Activated CD4-positive, CD25-positive, alpha-beta regulatory T cell treated with anti-CD3 and anti-CD28 coated beads, Interleukin-2, amount 50 U/mL, for 72 hours (primary cell): ENCODE measurements around the gene DMD.
"Not testable (repeated sequence)": the region's sequence is repeated elsewhere in the genome, so short reads cannot be mapped to it uniquely, and the experiment has no call there.

ENCODE experiments used
- DNase-seq: peaks from one replicate; pipeline ENCODE4 v3.0.0; 2021

DMD gene

DNA sequence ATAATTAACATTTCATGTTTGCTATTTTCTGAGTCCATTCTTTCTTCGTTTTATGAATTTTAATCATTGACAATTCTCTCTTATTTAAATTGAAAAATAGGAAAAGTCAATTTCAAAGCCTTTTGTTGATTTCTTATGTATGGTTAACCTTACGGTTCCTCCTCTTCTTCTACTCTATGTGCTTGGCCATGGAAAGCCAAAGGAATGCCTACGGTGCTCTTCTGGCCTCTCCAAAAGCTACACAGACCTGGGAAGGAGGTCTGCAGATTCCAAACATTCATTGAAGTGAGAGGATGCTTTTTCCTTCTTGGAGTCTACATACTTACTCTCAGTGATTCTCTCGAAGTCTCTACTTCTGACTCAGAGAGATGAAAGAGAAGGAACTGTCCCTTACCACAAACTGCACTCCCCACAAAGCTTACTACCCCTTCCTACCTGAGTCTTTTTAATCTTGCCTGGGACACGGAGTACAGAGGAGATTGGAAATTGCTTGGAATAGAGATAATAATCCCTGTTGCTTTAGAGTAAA lies 1276.4 kb downstream of the DMD start:
- DNase-seq = no peak

GRCh38 chrX:31934015-31934414 lies 1277.3 kb downstream of the DMD start:
- DNase-seq = no peak

DNA sequence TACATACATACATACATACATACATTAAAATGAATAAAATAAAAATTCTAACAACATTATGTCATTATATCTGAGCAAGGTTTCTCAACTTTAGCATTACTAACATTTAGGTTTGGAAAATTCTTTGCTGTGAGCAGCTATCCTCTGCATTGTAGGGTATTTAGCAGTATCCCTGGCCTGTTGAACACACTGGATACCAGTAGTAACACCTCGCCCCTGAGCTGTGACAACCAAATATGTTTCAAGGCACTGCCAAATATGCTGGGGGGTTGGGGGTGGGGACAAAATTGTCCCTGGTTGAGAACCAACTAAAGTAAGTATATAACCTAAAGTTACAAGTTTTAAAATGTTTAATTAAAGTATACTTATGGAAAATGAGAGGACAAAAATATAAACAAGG lies 1278.6 kb downstream of the DMD start:
- no peak for DNase-seq

DNA sequence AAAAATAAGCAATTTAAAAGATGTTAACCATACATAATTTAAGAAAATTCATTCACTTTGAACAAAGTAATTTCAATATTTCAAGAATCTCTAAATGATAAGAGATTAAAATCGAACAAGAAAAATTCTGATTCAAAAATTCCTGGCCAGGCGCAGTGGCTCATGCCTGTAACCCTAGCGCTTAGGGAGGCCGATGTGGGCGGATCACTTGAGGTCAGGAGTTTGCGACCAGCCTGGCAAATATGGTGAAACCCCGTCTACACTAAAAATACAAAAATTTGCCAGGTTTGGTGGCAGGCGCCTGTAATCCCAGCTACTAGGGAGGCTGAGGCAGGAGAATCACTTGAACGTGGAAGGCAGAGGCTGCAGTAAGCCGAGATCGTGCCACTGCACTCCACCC lies 1279.0 kb downstream of the DMD start:
- DNase-seq = not testable (repeated sequence)

GRCh38 chrX:31931225-31931624 lies 1280.1 kb downstream of the DMD start:
- DNase-seq = no peak

- no peak for DNase-seq
Observed at GRCh38 chrX:31929366-31929765, 1282.0 kb downstream of the DMD start.

GRCh38 chrX:31921236-31921635 lies 1290.1 kb downstream of the DMD start:
- no peak for DNase-seq

GRCh38 chrX:31909850-31910572 lies 1301.3 kb downstream of the DMD start:
- no peak for DNase-seq

DNA sequence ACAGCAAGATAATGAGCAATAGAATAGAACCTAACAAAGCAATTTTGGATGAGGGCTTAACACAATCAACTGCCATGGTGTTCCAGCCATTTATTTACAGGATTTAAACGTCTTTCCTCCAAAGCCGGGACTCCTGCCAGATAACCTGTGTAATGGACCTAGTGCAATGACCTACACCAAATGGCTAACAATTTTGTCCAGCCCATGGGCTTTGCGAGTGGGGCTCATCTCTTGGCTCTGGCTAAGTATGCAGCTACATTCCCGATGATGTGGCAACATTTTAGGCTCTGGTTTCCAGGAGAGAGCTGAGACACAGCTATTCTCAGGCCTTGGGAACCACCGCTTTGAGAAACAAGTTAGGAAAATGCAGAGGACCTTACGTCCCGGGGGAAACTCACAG lies 1317.2 kb downstream of the DMD start:
- DNase-seq = no peak

DNA sequence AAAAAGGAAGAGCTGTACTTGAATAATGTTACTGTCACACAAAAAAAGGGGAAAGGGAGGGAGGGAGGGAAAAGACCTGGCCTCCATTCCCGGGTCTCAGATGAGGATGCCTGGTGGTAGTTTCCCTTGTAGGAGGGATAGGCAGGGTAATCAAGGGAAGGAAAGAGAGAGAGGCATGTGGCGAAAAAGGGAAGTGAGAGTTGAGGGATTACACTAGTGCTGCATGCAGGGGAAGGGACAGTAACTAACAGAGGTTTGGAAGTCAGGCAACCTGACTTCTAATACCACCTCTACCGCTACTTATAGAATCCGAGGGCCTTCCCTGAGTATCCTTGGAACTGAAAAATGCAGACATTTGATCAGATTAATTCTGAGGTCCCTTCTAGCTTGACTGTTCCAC lies 1317.8 kb downstream of the DMD start:
- DNase-seq = no peak

GRCh38 chrX:31889088-31889487 lies 1322.3 kb downstream of the DMD start:
- DNase-seq = no peak

DNA sequence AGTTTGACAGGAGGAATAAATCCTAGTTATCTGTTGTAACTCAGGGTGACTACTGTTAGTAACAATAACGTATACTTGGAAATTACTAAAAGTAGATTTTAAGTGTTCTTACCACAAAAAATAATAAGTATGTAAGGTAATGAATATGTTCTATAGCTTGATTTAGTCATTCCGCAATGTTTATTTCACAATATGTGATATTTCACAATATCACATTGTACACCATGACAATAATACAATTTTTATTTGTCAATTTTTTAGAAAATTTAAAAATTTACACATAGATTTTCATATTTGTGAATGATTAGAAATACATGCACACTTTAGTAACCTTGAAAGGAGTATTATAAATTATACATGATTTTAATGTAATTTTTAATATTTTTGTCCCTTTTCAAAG lies 1326.8 kb downstream of the DMD start:
- DNase-seq = no peak

- DNase-seq = no peak
Observed at GRCh38 chrX:31872007-31872406, 1339.3 kb downstream of the DMD start.

DNA sequence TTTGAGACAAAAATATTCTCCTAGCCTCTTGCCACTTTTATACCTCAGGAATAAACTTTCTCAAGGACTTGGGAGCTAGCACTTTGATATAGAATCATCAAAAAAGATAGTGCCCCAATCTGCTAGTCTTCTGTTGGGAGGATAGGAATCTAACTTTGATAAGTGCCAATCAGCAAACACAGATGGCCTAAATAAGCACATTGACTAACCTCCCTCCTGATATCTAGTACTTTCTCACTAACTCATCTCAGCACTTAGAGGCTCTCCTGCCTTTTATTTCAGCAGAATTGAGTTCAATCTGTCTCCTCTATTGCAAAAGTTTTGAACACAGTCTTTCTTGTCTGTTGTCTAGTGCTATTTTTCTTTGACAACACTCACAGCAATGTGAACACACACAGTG lies 1341.1 kb downstream of the DMD start:
- no peak for DNase-seq

- DNase-seq = no peak
Observed at GRCh38 chrX:31860686-31861085, 1350.7 kb downstream of the DMD start.

- no peak for DNase-seq
Observed at GRCh38 chrX:31858915-31859314, 1352.4 kb downstream of the DMD start.

DNA sequence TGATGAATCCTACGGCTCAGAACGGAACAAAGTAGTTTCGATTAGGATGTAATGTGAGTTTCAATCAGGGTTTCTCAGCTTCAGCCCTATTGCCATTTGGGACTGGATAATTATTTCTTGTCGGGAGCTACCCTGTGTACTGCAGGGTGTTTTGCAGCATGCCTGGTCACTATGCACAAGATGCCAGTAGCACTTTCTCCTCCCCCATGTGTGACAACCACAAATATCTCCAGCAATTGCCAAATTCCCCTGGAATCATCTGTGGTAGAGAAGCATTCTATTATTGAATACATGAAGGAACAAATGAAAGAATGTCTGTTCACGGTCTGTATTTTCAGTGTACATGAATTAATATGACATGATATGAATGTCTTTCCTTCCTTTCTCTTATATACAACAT lies 1356.6 kb downstream of the DMD start:
- DNase-seq = no peak

DNA sequence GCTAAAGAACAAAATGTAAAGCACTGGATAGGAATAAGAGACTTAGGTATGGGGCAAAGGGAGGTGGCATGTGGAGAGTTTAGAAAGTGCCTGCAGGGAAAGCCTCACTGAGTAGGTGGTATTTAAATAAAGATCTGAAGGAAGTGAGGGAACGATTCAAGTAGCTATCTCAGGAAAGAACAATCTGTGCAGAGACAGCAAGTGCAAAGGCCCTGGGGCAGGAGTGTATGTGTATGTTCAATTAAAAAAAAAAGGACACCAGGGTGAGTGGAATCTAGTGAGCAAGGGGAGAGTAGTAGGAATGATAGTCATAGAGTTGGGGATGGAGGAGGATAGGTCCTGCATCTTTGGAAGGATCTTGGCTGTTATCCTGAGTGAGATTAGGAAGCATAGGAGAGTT lies 1359.6 kb downstream of the DMD start:
- DNase-seq = no peak

- no peak for DNase-seq
Observed at GRCh38 chrX:31847773-31848172, 1363.6 kb downstream of the DMD start.

GRCh38 chrX:31845003-31845402 lies 1366.3 kb downstream of the DMD start:
- no peak for DNase-seq

GRCh38 chrX:31838617-31839016 lies 1372.7 kb downstream of the DMD start:
- no peak for DNase-seq

DNA sequence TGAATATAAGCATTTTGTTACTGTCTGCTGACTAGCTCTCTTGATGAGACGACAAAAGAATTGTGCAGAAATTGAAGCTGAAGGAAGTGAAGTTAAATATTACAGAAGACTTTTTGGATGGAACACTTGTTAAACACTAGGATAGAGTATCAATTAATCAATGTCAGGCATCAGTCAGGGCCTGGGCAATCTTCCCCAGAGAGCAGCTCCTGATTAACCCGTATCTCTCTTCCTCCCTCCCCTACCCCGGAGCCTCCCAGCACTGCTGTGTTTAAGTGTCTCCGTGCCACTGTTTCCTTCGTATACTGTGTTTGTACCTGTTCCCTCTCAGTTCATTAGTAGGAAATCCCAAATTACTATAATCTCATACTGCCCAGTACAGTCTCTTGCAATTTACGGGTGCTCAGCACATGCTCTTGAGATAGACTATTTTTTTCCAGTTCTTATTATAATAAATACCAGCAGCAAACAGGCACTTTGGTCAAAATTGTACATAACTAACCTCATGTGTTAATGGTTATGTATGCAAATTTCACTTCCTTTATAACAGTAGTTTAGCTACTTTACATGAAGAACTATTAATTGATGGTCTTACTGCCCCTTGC lies 1373.8 kb downstream of the DMD start:
- DNase-seq = no peak

DNA sequence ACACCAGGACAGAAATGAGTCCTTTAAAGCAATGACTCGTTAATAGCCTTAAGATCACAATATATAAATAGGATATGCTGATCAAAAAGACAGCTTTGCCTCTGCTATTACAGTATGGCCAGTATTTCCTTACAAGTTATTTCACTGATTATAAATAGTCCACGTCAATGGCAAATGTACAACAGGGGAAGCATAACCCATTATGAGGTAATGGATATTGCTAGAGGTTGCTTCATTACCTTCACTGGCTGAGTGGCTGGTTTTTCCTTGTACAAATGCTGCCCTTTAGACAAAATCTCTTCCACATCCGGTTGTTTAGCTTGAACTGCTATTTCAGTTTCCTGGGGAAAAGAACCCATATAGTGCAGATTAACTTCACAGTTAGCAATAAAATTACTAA lies 1374.9 kb downstream of the DMD start:
- DNase-seq = no peak

GRCh38 chrX:31832263-31832662 lies 1379.1 kb downstream of the DMD start:
- no peak for DNase-seq
